Limb (tissue), 2 donors: ENCODE data around the gene SFXN5.
A peak's percentile ranks its signal among the peaks of the same experiment; 100 is the strongest.
"Not testable (repeated sequence)": the region's sequence is repeated elsewhere in the genome, so short reads cannot be mapped to it uniquely, and the experiment has no call there.

Experiments used
- DNase-seq, 2 donors: peaks; one replicate each; pipeline ENCODE4 v3.0.0-alpha.2; 2016; ENCODE audit errors: extremely low spot score in 2 of 2

The SFXN5 gene

GRCh38 chr2:73078457-73079411, 7.2 kb upstream of the SFXN5 start:
- DNase-seq, result no peak

GRCh38 chr2:73077424-73077795, 5.9 kb upstream of the SFXN5 start:
- no peak for DNase-seq

GRCh38 chr2:73076701-73077423, 5.3 kb upstream of the SFXN5 start:
- no peak for DNase-seq

GRCh38 chr2:73075477-73076373, 4.2 kb upstream of the SFXN5 start:
- DNase-seq, result no peak

- DNase-seq, result no peak
Observed at GRCh38 chr2:73074110-73075069, 2.9 kb upstream of the SFXN5 start.

GRCh38 chr2:73072416-73072815, 904 bp upstream of the SFXN5 start:
- no peak for DNase-seq

DNA sequence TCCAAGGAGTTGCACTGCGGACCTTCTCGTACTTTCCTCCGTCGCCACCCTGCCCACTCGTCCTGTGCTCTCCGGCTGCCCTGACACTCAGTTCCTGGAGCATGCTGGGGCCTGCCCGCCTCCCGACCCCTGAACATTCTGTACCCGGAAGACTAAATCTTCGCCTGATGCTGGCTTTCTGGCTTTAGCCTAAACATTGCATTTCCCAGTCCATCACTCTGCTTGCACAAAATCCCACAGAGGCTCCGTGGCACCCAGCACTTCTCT, 550 bp upstream of the SFXN5 start:
- peak in 1 of 2 donors; percentile 18 for DNase-seq

DNA sequence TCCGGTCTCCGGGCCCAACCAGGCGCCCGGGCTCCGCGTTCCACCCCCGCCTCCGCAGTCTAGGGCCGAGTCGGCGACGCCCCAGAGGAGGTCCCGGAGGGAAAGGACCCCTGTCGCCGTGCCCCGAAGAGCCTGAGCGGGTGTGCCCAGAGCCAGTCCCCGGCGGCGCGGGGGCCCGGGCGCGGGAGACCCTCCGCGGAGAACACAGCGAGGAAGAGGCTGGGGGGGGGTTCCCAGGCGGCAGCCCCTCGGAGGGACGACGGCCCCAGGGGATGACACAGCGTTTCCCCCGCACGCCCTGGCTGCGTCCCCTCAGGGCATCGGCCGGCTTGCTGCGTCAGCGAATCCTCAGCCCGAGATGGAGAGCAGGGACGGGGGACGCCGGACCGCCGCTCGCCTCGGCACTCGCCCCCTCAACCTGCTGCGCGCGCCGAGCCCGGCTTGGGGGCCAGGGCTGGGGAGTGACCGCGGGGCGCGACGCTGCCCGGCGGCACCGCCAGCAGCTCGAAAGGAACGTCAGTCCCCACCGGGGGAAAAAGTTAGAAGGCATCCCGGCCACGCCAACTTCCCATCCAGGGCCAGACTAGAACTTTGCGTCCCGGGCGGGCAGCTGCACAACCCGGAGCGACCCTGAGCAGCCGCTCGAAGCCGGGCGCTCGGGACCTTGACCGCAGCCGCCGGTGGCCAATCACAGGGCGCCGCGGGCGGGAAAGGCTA, 711 bp downstream of the SFXN5 start:
- DNase-seq, result peak in 1 of 2 donors; percentile 71

- DNase-seq, result no peak
Observed at GRCh38 chr2:73069855-73070642, 1.5 kb downstream of the SFXN5 start.

DNA sequence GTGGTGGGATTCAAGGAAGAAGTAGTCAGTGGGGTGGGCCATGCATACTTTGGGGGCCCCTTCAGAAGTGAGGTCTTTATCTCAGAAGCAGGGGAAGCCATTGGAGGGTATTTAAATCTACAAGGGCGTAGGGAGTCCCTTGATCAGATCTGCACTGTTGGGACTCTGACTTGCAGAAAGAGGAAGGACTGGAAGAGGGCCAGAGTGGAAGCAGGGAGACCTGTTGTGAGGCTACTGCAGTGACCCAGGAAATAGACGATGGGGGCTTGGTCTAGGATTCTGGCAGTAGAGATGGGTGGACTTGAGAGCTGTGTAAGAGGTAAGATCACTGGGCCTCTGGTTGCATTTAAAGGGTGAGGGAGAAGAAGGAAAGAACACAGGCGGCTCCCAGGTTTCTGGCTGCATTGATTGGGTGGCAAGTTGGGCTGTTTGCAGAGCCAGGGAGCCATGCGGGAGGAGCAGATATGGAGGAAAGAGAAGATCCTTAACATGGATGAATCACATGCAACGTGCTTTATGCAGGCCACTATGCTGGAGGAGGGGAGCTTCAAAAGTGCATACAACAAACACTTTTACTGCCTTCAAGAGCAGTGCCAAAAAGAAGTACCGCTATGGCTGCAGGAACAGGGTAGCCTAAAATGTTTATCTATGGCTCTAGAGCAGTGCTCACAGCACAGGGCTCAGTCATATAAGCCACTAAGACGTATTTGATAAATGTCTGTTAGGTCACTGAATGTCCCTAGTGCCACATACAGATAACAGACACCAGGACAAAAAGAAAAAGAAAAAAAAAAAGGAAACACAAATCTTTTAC, 2.3 kb downstream of the SFXN5 start:
- no peak for DNase-seq

DNA sequence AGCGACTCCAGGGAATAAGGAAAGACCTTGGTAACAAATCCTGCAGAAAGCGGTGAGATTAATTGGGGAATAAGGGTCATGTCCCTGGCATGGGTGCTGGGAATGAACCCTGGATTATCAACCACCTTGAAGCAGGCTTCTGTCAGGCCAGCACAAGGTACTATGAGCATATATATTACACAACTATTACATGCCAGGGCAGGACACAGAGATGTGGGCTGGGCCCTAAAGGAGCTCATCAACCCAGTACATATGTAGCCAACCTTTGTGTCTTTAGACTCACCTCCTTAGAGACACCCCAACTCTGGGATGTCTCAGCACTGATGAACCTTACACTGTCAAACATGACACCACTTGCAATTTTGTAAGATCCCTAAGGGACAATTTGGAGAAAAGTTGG, 3.4 kb downstream of the SFXN5 start:
- DNase-seq, result no peak

GRCh38 chr2:73067043-73067442, 4.5 kb downstream of the SFXN5 start:
- no peak for DNase-seq

DNA sequence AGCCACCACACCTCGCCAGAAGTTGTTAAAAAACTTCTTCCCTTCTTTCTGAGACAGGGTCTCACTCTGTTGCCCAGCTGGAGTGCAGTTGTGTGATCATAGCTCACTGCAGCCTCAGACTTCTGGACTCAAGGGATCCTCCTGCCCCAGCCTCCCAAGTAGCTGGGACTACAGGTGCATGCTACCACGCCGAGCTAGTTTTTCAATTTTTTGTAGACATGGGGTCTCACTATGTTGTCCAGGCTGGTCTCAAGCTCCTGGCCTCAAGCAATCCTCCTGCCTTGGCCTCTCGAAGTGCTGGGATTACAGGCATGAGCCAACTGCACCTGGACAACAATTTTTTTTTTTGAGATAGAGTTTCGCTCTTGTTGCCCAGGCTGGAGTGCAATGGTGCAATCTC, 6.4 kb downstream of the SFXN5 start:
- not testable (repeated sequence) for DNase-seq

DNA sequence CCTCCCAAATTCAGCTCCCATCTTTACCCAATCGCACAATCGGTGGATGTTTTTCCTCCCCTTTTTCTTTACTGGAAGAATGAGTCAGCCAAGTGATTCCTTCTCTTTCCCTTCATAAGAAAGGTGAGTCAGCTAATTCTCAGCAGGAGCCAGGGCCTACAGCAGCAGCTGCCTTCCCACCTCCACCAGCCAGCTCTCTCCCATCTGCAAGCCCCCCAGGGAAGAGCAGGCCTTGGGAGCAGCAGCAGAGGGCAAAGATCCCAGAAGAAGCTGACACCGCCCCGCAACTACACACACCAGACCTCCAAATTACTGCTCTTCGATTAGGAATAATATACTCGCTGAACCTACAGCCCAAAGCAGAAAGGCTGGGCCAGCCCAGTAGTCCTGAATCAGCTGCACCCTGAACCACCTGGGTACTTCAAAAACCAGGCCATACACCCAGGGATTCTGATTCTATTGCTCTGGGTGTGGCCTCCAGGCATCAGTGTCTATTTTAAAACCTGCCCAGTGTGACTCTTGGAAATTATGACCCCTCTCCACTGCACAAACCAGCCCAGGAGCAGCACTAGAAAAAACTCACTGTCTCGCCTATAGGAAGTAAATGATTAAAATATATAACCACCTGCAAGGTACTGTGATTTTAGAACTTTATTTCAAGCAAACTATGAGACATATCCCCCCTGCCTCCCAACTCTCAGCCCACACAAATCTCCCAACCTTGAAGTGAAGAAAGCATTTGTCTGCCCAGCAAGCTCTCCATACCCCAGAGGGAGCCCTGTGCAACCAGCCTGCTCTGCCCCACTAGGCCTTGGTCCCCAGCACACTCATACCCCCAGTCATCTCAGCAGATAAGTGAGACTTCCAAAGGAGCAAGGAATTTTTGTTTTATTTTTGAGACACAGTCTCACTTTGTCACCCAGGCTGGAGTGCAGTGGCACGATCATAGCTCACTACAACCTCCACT, 7.3 kb downstream of the SFXN5 start:
- DNase-seq, result no peak

- DNase-seq, result no peak
Observed at GRCh38 chr2:73063472-73063871, 8.0 kb downstream of the SFXN5 start.

- DNase-seq, result no peak
Observed at GRCh38 chr2:73059106-73059505, 12.4 kb downstream of the SFXN5 start.

- DNase-seq, result no peak
Observed at GRCh38 chr2:73054980-73055379, 16.5 kb downstream of the SFXN5 start.
